Measurements from ENCODE around the gene PTPRE.

The PTPRE gene

DNA sequence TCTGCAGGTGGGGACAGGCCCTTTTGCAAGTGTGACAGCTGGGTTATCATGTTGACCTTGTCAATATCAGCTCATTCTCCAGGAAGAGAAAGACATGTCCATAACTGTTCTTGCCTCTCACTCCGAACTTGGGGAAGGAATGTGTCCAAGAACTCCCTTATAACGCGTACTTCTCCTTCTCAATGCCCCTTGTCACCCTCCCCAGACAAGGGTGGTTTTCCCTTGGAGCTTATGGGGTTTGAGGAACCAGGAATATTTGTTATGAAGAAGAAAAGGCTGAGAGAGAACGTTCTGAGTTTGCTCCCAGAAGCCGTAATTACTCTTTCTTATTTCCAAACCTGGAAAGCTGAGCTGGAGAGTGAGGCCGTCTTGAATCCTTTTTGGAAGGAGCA lies 141.9 kb downstream of the PTPRE start:
- no peak for DNase-seq

DNA sequence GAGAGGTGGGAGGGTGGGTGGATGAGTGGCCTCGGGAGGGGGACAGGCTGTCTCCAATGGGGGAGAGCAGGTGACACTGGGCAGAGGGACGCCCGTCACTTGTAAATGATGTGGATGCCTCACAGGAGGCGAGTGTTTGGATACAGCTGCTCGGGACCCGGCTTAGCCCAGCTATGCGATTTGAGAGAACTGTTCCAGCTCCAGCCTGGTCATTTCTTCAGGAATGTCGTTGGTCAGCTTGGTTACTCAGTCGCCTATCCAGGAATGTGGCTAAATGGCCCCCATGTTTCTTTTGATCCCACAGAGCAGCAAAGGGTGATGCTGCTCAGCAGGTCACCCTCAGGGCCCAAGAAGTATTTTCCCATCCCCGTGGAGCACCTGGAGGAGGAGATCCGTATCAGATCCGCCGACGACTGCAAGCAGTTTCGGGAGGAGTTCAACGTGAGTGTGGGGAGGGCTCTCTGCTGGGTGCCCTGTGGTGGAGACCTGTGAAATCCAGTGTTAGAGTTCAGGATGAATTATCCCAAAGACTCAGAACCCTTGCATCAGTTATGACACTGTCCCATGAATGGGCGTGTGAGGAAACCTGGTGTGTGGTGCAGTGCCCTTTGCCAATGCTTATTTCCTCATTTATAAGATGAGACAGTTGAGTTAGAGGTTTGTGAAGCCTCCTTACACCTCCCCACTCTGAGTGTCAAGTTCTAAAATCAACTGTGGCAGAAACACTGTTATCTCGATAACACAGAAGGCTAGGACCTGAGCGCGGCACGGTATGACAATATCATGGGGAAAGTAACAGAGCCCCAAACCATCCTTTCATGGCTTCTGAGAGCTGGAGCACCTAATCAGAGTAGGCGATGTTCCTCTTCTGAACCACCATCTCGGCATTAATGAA lies 142.6 kb downstream of the PTPRE start:
- no peak for DNase-seq

DNA sequence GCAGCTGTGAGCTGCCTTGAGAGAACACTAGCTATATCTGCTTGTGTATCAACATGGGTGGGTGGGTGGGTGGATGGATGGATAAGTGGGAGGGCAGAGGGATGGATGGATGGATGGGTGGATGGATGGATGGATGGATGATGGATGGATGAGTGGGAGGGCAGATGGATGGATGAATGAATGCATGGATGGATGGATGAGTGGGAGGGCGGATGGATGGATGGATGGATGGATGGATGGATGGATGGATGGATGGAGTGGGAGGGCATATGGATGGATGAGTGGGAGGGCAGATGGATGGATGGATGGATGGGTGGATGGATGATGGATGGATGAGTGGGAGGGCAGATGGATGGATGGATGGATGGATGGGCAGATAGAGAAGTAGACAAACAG lies 143.2 kb downstream of the PTPRE start:
- DNase-seq: no peak

DNA sequence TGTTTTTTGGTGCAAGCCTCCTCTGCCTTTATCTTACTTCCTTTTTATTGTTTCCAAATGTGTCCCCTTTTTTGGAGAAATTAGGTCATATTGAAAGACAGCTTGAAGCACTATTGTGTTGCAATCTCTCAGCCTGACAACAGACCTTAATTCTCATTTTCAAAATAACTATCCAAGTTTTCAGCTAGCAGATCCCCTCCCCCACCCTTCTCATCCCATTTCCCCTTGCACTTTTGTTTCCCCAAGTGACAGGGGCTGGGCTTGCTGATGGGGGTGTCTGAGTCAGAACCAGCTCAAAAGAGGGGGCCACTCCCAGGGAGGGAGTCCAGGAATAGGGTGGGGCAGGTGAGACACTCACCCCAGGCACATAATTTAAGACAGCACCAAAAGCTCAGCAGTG lies 144.0 kb downstream of the PTPRE start:
- DNase-seq: no peak

DNA sequence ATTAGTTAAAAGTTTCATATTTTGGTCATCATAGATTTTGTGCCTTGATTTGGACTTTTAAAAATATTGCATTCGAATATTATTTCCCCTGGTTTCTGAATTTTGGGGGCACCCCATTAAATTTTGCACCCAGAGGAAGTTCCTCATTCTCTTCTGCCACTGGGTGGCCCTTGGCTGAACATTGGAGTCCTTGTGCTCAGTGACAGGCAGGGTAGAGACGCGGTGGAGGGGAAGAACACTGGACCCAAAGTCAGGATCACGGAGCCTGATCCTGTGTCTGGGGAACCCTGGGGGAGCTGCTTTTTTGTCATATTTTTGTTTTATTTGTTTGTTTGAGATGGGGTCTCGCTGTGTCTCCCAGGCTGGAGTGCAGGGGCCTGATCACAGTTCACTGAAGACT lies 144.6 kb downstream of the PTPRE start:
- DNase-seq: no peak

DNA sequence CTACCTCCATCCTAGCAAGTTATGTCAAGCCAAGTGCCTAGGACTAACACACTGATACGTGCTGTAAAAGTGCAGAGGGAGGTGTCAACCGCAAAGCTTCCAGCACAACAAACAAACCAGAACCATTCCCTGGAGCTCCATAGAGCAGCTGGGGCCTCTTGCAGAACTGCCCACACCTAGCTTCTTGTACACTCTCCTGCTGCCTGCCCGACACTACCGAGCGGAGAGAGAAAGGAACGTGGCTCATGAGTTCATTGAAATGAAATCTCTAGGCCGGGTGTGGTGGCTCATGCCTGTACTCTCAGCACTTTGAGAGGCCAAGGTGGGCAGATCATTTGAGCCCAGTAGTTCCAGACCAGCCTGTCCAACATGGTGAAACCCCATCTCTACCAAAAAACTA lies 145.8 kb downstream of the PTPRE start:
- DNase-seq: no peak

DNA sequence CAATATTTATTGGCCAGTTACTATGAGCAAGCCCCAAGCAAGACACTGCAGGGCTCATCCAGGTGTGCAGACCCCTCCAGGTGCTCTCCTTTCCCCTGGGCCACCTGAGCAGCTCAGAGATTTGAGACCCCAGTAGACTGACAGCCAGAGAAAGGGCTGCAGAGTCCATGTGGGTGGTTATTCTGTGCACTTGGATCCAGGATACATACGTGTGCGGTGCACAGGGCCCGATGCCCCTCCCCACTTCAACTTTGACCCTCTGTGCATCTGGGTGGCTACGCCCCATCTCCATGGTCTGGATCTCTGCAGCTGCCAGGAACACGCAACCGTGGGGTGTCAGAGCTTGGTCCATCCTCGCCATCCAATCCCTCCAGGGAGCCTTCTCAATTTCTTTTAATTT lies 146.5 kb downstream of the PTPRE start:
- peak; percentile 16 for DNase-seq

DNA sequence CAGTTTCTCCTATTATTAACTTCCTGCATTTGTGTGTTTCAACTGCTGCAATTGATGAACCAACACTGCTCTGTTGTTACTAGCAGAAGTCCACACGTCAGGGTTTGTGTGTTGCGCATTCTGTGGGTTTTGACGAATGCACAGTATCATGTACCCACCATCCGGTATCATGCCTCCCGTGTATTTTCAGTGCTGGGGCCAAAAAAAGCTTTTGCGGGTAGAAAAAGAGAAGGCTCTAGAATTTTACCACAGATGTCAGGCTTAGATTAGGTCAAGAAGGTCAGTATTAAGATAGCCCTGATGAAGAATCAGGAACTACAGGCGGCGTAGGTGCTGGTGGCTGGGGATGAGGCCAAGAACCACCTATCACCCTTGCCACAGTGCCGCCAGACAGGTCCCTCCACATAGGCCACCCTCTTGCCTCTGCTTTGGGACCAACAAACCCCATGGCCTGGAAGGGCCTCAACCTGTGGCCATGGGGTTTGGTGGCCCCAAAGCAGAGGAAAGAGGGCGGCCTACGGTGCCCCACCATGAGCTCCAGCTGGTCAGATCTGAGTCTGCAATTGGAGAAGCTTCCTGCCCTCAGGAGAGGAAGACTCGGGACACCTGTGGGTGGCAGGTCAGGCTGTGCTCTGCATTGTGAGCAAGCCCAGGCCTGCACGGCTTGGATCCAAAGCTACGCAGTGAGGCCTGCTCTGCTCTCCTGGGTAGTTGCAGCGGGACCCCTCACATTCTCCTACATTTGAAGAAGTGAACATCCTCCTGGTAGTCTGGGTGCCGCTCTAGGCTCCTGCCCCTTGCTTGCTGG lies 147.5 kb downstream of the PTPRE start:
- peak; percentile 32 for DNase-seq

DNA sequence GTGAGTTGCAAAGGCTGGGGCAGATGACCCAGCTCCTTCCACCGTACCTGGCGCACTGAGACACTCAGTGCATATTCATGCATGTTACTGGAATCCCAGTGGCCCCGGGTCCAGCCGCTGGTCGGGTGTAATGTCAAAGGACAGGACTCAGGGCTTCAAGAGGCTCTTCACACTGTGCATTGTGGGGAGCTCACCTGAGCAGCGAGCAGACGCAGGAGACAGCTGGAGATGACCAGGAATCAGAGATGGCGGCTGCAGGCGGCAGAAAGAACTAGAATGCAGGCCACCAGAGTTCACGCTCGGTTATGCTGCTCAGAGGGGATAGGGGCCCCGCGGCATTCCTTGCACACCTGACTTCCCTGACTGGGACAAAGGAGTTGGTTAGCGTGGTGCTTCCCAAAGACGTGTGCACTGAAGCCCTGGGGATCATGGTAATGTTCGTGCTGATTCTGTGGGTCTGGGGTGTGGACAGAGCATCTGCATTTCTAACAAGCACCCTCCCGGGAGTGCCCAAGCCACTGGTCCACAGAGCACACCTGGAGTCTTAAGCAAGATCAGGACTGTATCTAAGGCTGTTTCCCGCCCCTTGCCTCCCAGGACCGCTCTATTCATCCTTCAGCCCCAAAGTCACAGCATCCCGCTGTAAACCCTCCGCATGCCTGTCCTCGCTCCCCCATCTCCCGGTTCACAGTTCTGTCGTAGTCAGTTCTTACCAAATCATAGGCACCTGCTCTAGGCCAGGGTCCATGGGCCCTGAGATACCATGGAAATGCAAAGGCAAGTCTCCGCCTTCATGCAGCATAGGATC lies 148.4 kb downstream of the PTPRE start:
- no peak for DNase-seq

DNA sequence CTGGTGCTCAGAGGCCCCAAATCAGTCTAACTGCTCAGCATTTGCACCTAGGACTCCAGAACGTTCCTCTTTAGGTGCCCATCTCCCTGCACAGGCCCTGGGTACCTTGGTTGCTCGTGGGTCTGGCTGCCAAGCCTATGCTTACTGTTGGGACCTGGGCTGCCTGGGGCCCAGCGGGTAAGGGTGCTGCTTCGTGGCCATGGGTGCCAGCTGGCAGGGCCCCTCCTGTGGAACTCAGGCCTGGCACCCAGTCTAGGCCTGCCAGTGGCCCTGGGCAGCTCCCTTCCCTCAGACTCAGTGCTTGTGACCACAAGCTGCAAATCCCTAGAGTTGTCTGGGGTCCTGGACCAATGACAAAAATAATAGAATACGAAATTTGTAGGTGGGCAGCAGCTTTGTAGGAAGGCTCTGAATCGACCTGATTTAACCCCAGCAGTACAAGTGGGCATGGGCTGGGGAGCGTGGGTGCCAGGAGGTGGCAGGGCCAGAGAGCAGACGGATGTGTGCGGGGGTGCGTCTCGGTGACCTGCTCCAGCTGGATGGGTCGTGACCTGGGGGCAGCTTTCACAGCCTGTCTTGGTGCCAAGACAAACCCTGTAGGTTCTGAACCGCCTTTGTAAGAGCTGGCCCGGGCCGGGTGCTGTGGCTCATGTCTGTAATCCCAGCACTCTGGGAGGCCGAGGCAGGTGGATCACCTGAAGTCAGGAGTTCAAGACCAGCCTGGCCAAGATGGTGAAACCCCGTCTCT lies 149.6 kb downstream of the PTPRE start:
- DNase-seq: peak; percentile 20

DNA sequence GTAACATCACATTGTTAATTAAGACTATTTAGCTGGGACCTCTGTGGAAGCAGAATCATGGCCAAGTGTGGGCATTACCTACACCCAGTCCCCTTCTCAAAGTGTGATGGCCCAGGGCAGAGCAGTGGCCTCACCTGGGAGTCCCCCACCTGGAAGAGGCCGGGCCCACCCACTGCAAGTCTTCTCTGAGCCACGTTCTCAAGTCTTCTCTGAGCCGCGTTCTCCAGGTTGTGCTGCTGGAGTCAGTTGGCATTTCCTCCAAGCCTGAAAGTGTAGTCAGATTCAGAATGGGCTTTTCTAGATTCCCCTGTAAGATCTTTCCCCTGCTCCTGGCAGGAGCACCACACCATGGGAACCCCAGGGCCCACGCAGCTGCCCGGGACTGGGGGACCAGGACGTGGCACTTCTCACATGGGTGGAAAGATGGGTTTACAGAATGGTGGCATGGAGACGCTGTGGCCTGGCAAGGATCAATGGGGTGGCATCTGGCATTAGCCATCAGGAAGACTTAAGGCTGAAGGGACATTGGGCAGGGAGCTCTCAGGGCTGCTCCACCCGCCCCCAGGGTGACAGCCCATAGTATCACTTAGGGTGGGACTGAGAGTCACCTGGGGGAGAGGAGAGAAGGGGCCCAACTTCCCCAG lies 151.3 kb downstream of the PTPRE start:
- peak; percentile 26 for DNase-seq

DNA sequence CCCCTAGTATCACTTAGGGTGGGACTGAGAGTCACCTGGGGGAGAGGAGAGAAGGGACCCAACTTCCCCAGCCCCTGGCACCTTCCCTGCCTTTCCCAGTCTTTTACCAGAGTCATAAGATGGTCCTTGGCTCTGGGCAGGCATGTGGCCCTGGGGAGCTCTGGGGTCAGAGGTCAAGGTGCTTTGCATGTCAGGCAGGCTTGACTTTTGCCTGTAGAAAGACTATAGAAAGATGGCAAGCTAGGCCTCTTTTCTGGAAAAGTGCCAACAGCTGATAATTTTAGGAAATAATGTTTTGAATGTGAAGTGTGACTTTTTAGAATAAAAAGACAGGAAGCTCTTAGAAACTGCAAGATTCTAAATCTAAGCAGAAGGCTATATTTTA lies 151.8 kb downstream of the PTPRE start:
- peak; percentile 9 for DNase-seq

DNA sequence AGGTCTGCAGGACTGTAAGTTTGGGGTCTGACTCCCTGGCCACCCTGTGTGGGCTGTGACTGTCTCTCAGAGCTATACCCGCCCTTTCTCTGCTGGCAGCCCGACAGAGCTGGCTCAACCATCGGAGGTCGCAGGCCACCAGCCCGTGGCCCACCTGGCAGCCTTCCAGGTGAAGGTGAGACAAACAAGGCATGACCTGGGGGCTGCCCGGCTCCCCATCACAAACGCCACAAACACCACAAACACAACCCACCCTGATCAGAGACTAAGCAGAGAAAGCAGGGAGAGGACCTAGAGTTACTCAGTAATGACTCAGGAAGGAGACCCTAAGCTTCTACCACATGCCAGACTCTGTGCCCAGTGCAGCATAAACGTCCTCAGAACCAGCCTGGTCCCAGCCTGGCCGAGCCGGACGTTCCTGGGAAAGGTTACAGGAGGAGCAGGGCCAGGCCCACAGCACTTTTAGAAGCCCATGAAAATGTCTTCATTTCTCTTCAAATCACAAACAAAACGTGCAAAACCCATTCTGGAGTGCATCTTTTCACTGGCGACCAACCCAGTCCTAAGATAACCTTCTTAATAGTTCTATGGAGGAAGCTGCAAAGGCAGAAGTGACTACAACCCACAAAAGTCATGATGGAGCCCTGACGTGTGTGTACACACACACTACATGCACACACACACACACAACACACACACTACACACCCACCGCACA lies 152.5 kb downstream of the PTPRE start:
- DNase-seq: peak; percentile 15

DNA sequence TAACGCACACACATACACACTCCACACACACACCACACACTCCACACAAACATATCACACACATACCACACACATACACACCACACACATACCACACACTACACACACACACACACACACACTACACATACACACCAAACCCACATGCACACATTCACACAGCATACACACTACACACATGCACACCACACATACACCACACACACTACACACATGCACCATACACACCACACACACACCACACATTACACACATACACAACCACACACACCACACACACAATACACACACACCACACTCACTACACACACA lies 153.0 kb downstream of the PTPRE start:
- no peak for DNase-seq

DNA sequence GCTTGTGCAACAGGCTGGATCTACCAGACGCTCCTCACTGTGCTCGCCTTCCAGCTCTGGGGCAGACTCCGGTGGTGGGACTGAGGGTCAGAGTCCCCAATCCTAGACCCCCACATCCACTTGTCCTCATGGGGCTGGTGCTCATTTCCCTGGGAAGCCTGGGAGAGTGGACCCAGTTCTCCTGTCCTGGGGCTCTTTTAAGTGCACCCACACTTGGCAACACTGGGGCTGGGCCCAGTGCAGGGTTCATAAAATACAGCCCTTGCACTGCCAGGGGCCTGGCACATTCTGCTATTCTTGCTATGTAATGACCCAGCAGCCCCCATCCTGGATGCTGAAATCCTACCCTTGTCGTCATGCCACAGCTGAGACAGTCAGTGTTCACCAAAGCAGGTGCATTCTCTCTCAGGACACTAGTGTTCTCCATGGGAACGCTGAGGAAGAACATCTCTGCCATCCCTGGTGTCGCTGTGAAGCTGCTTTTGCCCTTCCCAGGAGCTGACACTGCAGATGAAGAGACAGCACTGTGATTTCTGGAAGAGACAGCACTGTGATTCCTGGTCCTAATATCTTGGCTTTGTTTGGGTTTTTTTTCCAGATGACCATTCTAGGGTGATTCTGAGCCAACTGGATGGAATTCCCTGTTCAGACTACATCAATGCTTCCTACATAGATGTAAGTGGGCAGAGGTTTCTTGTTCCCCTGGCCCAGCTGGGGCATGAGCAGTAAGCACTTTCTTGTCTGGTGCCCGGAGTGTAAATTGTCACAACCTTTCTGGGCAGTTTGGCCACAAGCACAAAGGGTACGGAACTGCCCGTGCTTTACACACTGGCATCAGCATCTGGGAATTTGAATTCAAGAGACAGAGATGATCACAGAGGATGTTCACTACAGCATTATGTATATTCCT lies 153.7 kb downstream of the PTPRE start:
- no peak for DNase-seq

DNA sequence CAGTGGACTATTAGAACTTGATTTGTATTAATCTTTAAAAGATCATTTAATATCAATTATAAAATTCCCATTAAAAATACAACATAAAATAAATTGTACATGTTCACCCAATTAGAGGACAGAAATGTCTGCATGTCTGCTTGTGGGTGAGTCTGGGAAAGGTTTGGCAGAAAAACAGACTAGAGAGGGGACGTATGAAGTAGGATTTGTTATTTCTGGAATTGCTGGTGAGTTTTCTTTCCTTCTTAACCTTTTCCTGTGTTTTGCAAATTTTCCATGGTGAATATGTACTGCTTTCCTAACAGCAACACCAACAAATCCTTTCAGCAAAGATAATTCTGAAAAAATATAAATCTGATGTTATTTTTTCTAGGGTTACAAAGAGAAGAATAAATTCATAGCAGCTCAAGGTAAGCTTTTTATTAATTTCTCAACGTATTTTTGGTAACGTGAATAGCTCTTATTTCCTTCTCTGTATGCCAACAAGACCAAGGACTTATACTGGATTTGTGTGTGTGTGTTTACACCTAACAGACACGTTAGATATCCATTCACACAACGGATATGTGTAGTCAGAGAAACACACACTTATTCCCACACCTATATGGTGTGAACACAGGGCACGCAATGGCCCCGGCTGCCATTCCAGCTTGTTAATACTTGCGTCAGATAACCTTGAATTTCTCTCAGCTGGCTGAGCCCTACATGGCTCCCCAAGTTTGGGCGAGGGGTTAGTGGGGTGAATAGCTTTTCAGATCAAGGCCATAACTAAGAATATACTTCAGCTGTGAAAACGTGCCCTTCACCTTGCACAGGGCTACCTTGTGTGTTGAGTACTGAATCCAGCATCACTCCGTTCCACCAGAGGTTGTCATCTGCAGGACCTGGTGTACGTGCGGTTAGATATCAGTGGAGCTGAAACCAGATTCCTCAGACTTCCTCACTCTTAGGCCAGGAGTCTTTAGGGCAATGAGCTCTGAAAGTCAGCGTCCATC lies 154.7 kb downstream of the PTPRE start:
- no peak for DNase-seq

DNA sequence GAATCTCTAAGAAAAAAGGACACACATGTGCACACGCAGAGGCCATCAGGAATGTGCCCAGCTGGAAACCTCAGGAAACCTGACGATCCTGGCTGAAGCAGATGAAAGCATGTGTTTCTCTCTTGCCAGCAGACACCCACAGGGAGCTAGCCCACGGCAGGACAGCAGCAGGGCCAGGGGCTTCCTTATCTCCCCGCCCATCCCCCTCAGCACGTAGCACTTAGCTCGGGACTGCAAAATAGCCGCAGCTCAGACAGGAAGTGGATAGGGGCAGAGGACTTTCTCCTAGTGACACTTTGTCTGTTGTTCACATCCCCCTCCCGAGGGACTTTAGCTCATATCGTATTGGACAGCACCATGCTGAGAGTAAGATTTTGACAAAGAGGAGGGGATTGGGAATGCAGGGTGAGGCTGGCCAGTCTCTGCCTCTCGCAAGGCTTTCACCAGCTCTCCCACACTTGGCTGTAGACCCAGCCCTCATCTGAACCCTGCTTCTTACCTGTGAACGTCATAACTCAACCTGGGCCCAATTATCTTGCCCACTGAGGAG lies 155.5 kb downstream of the PTPRE start:
- no peak for DNase-seq

DNA sequence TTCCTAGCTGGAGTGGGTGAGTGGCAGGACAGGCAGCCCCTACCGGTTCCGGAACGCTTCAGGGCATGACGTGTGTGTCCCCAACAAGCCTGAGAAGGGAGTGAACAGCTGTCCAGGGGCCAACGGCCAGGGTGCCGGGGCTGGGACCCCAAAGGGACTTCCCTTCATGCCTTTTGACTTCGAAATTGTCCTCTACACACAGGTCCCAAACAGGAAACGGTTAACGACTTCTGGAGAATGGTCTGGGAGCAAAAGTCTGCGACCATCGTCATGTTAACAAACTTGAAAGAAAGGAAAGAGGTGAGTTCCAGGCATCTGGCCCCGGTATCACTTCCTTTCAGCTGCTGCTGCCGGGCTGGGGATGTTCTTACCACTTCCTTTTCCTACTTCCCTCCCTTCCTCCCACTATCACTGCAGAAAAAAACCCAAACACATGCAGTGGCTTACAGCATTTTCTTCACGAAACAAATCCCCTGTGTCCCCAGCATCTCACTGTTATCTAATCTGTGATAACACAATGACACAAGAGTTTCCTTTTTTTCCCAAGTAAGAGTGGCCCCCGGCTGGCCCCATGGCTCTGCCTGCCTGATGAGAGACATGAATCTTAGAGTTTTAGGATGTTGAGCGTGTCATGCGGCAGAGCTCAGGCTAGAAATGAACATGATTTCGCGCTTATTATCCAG lies 156.1 kb downstream of the PTPRE start:
- no peak for DNase-seq

Measured in right forelimb (tissue), 1 donor.